HG02840 (cell line): ENCODE data around the gene PYCR2.

ENCODE experiments used
- ATAC-seq: cut with Tn5 transposase; IDR thresholded peaks from one replicate; pipeline ENCODE4 v1.9.1; 2021; ENCODE audit warnings: mild to moderate bottlenecking, moderate library complexity, moderate number of reproducible peaks; ENCODE audit not compliant: unreplicated experiment, low FRiP score

The PYCR2 gene

DNA sequence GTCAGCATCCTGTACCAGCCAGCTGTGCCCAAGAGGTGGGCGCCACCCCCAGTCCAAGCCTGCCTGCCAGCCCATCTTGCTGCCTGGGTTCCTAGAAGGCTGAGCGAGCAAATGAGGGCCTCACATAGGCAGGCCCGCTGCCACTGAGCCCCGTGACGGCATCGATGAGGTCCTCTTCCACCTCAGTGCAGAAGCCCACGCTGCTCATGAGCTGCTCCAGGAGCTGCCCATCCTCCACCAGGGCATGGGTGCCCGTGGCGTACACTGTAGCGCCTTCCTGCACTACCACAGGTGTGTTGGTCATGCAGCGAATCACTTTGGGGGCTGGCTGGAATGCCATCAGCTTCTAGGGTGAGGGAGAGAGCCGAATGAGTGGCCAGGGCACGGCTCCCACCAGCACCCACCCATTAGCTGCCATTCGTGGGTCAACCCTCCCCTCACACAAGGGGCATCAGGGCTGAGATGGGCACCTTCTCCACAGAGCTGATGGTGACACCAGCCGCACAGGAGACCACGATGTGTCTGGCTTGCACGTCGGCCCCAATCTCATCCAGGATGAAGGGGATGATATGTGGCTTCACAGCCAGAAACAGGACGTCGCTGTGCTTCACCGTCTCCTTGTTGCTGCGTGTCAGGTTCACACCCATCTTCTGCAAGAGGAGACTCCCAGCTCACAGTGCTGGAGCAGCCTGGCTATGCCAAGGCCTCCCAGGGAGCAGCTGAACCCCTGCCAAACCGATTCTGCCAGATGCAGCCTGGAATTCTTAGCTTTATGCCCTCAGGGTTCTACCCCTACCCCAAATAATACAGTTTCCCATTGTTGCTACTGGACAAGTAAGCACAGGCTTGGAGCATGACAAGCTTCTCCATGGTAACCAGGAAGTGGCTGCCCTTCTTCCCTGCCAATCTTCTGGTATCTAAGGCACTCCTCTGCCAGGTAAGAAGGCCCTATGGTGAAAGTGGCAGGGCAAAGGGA, 2.0 kb downstream of the PYCR2 start:
- no peak for ATAC-seq

- no peak for ATAC-seq
These were observed 4.1 kb downstream of the PYCR2 start for GRCh38 chr1:225919906-225920305.

- no peak for ATAC-seq
These were observed 5.8 kb downstream of the PYCR2 start for GRCh38 chr1:225918280-225918679.

DNA sequence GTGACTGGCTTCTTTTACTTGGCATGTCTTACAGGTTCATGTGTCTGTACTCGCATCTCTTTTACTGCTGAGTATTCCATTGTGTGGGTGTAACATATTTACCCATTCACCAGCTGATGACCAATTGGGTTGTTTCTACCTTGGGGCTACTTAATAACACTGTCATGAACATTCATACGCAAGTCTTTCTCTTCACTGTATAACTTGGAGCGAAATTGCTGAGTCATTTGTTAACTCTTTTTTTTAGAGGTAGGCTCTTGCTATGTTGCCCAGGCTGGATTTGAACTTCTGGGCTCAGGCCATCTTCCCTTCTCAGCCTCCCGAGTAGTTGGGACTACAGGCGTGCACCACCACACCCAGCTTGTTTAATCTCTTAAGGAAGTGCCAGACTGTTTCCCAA, 6.5 kb downstream of the PYCR2 start:
- ATAC-seq: no peak

DNA sequence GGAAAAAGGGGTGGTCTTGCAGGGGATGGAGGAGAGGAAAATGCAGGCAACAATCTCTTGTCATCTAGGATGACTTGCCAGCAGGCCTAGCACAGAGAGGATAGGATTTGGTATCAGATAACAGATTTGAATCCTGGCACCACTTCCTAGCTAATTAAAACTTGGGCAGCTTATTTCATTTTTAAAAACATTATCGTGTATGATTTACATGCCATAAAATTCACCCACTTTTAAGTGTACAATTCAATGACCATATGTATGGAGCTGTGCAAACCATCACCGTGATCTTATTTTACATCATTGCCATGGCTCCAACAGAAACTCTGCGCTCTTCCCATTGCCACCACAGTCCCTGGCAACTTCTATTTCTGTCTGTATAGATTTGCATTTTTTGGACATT, 6.9 kb downstream of the PYCR2 start:
- no peak for ATAC-seq

DNA sequence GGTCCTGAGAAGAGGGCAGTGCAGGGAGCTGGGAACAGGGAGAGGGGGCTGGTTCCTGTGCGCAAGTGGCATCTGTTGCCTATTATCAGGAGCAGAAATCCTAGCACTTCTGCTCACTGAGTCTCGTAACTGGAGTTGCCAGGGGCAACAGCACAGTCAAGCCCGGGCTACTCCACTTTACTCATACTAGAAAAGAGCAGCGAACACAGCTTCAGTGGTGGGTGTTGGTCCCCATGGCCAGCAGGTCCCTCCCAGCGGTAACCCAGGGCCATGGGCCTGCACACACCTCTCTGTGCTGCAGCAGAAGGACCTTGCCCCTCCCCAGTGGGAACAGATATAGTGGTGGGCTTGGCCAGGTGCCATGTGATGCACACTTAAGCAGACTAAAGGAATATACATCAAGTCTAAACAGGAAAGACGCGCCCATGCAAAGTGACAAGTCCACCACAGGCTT, 8.5 kb downstream of the PYCR2 start:
- no peak for ATAC-seq

DNA sequence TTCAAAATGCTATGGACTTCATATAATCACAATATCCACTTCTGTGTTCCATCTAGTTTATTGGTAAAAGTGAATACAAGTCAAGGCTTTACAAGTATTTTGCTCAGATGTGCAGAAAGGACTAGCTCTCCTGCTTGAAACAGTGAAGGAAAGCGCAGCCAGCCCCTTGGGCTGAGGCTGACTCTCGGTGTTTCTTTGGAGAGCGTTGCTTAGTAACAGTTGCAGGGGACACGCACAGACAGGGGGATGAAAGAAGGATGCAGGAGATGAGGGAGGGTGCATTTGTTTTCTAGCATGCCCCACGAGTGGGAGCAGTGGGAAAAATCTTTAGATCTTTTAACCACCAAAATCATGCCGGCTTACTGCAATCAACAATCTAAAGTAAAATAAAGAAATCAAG, 9.1 kb downstream of the PYCR2 start:
- no peak for ATAC-seq

DNA sequence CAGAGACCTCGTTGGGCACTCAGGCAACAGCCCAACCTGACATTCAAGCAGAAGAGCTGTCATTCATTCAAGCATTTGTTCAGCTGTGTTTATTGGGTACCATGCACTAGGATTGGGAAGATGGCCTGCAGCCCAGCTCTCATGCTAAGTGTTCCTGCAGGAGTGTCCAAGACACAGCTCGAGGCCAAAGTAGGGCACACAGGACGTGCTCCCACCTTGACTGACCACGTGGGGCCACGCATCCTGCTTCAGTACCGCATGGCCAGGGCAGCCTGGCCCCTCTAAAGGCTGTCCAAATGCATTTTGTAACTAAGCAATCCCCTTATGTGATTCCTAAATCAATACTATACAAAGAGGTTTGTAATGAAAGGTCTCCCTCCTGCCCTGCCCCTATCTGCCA, 9.7 kb downstream of the PYCR2 start:
- ATAC-seq: no peak

DNA sequence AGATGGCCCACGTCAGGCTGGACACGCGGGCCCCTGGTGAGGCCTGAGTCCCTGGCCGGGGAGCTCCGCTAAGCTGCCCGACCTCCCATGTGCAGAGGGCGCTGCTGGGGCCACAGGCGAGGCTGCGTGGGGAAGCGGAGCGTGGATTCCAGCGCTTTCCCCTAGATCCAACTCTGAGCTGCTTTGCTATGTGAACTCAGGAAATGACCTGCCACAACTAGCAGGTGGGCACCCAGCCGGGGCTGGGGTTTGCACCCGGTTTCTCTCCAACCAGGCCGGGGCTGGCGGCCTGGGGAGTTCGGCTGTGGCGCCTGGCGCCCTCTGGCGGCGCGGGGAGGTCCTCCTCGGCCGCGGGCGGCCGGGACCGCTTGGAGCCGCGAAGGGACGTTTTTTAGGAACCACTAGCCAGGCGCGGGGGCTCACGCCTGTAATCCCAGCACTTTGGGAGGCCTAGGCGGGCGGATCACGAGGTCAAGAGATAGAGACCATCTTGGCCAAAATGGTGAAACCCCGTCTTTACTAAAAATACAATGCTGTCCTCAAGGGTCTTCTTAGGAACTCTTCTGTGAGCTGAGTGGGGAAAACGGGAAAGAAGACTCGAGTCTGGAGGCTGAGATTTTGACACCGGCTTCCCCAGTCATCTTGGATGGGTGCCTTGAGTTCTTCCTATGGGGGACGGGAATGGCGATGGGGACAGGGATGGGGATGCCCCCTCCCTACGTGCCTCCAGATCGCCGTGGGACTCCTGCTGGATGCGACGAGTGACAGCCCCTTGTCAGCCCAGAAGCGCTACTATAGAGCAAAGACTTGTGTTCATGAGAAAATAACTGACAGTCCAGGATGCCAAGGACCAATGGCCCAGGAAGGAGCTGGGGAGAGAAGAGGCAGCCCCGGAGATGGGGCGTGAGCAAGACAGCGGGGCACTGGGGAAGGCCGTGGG, 12.6 kb downstream of the PYCR2 start:
- no peak for ATAC-seq

DNA sequence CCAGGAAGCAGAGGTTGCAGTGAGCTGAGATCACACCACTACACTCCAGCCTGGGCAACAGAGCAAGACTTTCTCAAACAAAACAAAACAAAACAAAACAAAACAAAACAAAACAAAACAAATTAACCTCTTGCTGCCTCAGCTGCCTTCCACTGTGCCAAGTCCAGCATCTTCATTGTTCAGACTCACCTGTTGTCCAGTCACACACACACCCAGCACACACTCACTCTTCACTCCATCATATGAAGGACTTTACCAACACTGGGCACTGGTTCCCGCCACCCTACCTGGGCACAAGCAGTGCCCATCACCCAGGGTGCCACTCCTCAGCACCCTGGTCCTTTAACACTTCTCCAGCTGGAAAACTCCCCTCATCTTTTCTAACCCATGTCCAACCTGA, 14.6 kb downstream of the PYCR2 start:
- ATAC-seq: no peak

DNA sequence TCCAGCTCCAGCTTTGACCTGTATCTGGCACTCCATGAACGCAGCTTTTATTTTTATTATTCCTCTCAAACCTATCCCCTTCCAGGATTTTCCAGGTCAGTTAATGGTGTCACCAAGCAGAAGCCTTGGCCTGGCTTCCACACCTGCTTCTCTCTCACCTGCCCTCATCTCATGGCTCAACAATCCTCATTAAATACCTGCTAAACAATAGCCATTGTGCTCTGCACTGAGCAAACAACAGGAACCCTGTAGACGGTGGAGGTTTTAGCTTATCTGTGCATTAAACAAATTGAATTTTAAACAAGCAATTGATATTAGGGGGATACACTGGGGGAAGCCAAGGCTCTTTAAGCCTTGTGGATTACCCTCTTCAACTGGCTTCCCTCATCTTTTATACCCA, 15.3 kb downstream of the PYCR2 start:
- no peak for ATAC-seq

DNA sequence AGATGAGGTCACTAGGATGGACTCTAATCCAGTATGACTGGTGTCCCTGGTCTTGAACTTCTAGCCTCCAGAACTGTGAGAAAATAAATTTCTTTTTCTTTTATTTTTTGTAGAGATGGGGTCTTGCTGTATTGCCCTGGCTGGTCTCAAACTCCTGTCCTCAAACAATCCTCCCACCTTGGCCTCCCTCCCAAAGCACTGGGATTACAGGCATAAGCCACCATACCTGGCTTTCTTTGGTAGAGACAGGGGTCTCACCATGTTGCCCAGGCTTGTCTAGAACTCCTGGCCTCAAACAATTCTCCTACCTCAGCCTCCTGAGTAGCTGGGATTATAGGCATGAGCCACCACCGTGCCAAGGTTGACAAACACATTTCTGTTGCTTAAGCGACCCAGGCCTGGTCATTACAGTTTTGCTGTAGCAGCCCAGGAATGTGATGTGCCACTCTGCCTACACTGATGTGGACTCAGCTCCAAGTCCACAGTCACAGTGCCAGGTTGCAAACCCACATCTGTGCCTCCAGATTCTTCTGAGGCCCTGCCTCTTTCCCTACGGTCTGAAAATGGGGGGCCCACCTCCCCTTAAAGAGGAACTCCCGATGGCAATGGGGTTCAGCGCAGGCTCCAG, 15.9 kb downstream of the PYCR2 start:
- no peak for ATAC-seq

DNA sequence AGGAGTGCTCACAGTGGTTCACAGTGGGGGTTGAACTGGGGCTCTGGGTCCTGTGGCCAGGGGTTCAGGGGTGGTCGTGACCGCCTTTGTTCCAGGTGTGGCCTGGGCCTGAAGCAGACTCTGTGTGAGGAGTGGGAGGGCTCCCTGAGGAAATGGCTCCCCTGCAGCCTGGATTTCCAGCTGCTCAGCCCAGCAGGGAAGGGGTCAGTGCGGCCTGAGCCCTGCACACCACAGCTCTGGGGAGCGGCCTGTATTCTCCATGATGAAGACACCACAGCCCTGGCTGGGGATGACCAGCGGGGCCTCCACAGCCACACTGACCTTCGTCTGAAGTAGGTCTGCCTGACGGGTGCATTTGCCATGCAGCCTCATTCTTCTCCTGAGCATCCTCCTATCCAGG, 16.7 kb downstream of the PYCR2 start:
- ATAC-seq: no peak

GRCh38 chr1:225906467-225906866, 17.6 kb downstream of the PYCR2 start:
- ATAC-seq: no peak

DNA sequence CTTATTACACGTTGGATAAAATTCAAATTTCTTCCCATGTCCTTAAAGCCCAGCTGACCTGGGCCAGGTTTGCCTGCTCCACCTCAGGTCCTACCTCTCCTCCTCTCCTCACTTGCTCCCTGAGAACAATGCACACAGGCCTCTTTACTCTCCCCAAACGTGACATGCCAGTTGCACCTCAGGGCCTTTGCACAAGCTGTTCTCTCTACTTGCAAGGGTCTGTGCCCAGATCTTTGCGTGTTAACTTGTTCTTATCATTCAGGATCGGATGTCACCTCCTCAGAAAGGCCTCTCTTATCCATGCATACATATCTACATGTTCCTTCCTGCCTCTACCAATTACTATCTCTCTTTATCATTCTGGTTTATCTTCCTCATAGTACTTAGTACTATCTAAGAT, 20.4 kb downstream of the PYCR2 start:
- ATAC-seq: no peak

DNA sequence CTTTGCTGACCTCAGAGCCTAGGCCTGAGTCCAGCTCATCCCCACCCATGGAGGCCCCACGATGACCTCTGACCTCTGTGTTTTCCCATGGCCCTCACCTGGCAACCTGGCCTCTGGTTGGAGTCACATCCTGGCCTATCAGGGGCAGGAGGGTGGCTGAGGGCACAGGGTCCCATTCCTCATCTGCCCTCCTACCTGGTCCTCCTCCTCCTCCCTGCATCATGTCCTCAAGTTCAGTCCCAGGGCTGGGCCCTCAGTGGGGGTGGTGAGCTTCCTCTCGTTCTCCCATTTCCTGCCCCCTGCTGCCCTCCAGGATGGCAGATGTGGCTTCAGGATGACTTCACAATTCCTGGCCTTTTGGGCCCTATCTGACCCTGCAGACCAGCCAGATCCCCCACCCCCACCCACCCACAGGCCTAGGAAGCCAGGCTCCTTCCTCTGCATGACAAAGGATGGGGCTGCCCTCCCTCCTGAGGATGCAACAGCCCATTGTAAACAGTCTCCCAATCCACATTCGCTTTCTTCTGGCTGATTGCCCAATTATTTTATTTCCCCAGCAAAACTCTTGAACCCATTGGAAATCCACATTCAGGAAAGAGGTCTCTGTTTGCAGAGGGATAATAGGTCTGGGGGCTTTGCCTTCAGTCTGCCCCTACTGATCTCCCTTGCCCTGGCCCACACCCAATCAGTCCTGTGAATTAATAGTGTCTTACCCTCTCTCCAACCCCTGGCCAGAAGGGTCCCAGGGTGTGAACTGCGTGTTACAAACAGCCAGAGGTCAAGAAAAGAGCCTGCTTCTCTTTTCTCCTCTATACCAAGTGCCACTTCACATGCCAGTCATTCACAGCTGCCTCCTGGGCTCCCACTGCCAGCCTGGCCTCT, 24.8 kb downstream of the PYCR2 start:
- ATAC-seq: no peak

DNA sequence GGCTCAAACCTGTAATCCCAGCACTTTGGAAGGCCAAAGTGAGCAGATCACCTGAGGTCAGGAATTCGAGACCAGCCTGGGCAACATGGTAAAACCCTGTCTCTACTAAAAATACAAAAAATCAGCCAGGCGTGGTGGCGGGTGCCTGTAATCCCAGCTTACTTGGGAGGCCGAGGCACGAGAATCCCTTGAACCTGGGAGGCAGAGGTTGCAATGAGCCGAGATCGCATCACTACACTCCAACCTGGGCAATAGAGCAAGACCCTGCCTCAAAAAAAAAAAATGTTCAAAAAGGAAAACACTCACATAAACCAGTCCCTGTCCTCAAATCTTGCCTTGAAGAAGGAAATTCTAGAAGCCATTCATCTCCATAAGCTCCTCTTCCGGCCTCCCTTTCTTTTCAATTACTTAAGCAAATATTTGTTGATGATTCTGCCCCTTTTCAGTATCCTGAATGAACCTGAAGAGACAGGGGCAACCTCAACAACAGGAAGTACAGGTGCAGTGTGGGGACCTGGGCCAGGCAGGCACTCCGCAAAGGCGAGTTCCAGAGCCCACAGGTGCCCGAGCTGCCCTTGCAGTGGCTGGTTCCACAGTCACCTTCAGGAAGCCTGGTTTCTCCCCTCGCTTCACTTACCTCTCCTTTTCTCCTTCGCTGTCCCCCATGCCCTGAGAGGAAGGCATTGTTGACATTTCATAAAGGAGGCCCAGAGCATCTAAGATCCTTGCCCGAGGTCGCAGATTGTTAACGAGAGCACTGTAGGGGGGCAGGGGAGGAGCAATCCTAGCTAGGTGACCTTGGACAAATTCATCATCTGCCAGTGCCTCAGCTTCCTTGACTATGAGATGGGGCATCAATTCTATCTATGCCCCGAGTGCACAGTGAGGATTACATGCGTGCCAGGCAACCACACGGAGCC, 26.2 kb downstream of the PYCR2 start:
- no peak for ATAC-seq

DNA sequence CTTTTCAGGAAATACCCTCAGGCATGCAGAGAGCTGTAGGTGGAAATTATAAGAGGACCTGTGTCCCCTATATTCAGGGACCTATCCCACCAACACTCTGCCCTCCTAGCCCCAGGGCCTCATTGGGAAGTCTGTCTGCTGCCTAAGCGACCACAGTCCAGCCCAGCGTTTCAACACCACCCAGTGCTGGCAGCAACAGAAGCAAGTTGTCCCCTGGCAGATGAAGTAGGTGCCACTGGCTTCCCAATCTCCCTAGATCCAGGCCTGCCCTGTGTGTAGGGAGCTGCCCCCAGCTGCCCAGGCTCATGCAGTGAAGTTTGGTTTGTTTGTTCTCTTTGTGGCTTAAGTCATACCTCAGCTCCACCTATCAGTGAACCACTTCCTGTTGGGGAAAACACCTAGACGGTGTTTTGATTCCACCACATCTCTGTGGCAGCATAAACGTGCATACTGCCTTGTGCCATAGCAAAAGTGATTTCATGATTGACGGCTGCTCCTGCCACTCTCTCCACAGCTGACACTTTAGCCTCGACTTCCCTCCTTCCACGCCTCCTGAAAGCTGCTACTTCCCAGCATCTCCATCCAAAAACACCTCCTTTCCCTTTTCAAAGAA, 27.0 kb downstream of the PYCR2 start:
- ATAC-seq: peak; percentile 99
